ENCODE results near the gene EDEM3. TPM values are rescaled to one million over a fixed set of nuclear protein-coding genes. Genes with fewer than 3 reads are reported as not detected.

Gene EDEM3
- total and polyA plus RNA-seq, 4 donors, result 11.7 to 53.8 (median 23.7) TPM

- no peak for DNase-seq (ENCODE audit: low spot score)
- Histone ChIP-seq H3K4me1 (ENCODE audit: control insufficient read depth in 4 of 4, insufficient read depth in 4 of 4, low read length in 3 of 4) (peaks cover 0 to 2% (median 1%) of the 10 kb centered on the region in 4 donors), H3K9me3 (ENCODE audit: control insufficient read depth in 4 of 4, low read length in 3 of 4) (no peaks in the 10 kb centered on the region), H3K9ac (ENCODE audit: low read depth in 1 of 2, low read length in 2 of 2) (no peak overlapping the region), H3K27ac (ENCODE audit: low read depth in 1 of 2, low read length in 2 of 2) (no peak overlapping the region), H3K36me3 (ENCODE audit: control insufficient read depth in 4 of 4, insufficient read depth in 3 of 4, low read depth in 1 of 4, low read length in 3 of 4) (no peaks in the 10 kb centered on the region), H3K27me3 (ENCODE audit: control insufficient read depth in 4 of 4, insufficient read depth in 4 of 4, low read length in 3 of 4) (no peaks in the 10 kb centered on the region), H3K4me3 (ENCODE audit: low read depth in 1 of 3, low read length in 3 of 3) (no peak overlapping the region)
- TF ChIP-seq HNF4G (IDR thresholded peaks at IDR 0.05) (no peak), HNF4A (conservative IDR thresholded peaks at IDR 0.05) (no peak), RXRA (IDR thresholded peaks at IDR 0.05) (no peak), YY1 (IDR thresholded peaks at IDR 0.05) (no peak), FOXA2 (IDR thresholded peaks at IDR 0.05) (no peak), NR2F2 (IDR thresholded peaks at IDR 0.05) (no peak)
- WGBS, result 61% methylated on average over 1 of the region's 1 CpG
Measured at GRCh38 chr1:184669391-184669790, 85.3 kb downstream of the EDEM3 start.

- Histone ChIP-seq H3K9ac (ENCODE audit: low read depth in 1 of 2, low read length in 2 of 2) (no peak overlapping the region), H3K27ac (ENCODE audit: low read depth in 1 of 2, low read length in 2 of 2) (no peak overlapping the region), H3K36me3 (ENCODE audit: control insufficient read depth in 4 of 4, insufficient read depth in 3 of 4, low read depth in 1 of 4, low read length in 3 of 4) (no peaks in the 10 kb centered on the region), H3K4me3 (ENCODE audit: low read depth in 1 of 3, low read length in 3 of 3) (no peak overlapping the region), H3K4me1 (ENCODE audit: control insufficient read depth in 4 of 4, insufficient read depth in 4 of 4, low read length in 3 of 4) (peaks cover 1 to 12% (median 7%) of the 10 kb centered on the region in 4 donors), H3K27me3 (ENCODE audit: control insufficient read depth in 4 of 4, insufficient read depth in 4 of 4, low read length in 3 of 4) (no peaks in the 10 kb centered on the region), H3K9me3 (ENCODE audit: control insufficient read depth in 4 of 4, low read length in 3 of 4) (no peaks in the 10 kb centered on the region)
- DNase-seq (ENCODE audit: low spot score), result no peak
- TF ChIP-seq, protein P1, sequence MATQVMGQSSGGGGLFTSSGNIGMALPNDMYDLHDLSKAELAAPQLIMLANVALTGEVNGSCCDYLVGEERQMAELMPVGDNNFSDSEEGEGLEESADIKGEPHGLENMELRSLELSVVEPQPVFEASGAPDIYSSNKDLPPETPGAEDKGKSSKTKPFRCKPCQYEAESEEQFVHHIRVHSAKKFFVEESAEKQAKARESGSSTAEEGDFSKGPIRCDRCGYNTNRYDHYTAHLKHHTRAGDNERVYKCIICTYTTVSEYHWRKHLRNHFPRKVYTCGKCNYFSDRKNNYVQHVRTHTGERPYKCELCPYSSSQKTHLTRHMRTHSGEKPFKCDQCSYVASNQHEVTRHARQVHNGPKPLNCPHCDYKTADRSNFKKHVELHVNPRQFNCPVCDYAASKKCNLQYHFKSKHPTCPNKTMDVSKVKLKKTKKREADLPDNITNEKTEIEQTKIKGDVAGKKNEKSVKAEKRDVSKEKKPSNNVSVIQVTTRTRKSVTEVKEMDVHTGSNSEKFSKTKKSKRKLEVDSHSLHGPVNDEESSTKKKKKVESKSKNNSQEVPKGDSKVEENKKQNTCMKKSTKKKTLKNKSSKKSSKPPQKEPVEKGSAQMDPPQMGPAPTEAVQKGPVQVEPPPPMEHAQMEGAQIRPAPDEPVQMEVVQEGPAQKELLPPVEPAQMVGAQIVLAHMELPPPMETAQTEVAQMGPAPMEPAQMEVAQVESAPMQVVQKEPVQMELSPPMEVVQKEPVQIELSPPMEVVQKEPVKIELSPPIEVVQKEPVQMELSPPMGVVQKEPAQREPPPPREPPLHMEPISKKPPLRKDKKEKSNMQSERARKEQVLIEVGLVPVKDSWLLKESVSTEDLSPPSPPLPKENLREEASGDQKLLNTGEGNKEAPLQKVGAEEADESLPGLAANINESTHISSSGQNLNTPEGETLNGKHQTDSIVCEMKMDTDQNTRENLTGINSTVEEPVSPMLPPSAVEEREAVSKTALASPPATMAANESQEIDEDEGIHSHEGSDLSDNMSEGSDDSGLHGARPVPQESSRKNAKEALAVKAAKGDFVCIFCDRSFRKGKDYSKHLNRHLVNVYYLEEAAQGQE (IDR thresholded peaks at IDR 0.05), result no peak
- TF ChIP-seq, protein P2, sequence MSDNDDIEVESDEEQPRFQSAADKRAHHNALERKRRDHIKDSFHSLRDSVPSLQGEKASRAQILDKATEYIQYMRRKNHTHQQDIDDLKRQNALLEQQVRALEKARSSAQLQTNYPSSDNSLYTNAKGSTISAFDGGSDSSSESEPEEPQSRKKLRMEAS (IDR thresholded peaks at IDR 0.05), result no peak
- TF ChIP-seq RXRA (IDR thresholded peaks at IDR 0.05), result no peak
- TF ChIP-seq, protein P3, sequence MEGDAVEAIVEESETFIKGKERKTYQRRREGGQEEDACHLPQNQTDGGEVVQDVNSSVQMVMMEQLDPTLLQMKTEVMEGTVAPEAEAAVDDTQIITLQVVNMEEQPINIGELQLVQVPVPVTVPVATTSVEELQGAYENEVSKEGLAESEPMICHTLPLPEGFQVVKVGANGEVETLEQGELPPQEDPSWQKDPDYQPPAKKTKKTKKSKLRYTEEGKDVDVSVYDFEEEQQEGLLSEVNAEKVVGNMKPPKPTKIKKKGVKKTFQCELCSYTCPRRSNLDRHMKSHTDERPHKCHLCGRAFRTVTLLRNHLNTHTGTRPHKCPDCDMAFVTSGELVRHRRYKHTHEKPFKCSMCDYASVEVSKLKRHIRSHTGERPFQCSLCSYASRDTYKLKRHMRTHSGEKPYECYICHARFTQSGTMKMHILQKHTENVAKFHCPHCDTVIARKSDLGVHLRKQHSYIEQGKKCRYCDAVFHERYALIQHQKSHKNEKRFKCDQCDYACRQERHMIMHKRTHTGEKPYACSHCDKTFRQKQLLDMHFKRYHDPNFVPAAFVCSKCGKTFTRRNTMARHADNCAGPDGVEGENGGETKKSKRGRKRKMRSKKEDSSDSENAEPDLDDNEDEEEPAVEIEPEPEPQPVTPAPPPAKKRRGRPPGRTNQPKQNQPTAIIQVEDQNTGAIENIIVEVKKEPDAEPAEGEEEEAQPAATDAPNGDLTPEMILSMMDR (IDR thresholded peaks at IDR 0.05; ENCODE audit: low read depth, low read length, missing input control), result no peak
- TF ChIP-seq GABPA (IDR thresholded peaks at IDR 0.05 in 1 of 2, conservative IDR thresholded peaks at IDR 0.05 in 1 of 2), result no peak
- TF ChIP-seq HNF4G (IDR thresholded peaks at IDR 0.05), result no peak
- TF ChIP-seq ZBTB33 (IDR thresholded peaks at IDR 0.05), result no peak
- no peak for TF ChIP-seq FOXA1 (IDR thresholded peaks at IDR 0.05)
- TF ChIP-seq JUND (IDR thresholded peaks at IDR 0.05), result no peak
- WGBS, result 92% methylated on average over 6 of the region's 6 CpGs
Measured at GRCh38 chr1:184665360-184665759, 89.3 kb downstream of the EDEM3 start.

Measured in liver (tissue), 9 donors.